HG03196 (cell line): Measurements from ENCODE around the gene ROR1.
A peak's percentile ranks its signal among the peaks of the same experiment; 100 is the strongest.

Experiments used
- ATAC-seq: cut with Tn5 transposase; IDR thresholded peaks from one replicate; pipeline ENCODE4 v1.9.1; 2021; ENCODE audit not compliant: unreplicated experiment

The ROR1 gene

GRCh38 chr1:64004451-64005025 is 230.7 kb downstream of the ROR1 start:
- no peak for ATAC-seq

DNA sequence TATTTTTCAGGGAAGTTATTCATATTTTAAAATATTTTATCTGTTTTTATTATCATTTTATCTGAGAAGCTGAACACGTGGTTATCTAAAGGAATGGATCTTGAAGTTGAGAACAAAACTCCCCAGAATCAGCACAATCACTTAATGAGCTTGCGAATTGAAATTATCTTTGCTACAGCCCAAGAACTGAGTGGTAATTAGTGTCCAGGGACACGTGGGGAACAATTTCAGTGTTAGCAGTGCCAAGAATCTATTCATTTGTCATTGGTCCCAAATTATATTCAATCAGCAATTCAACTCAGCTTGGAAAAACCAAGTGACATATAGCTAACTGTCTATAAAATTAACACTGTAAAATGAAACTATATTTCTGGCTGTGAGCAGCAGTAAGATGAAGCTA is 232.0 kb downstream of the ROR1 start:
- ATAC-seq: no peak

DNA sequence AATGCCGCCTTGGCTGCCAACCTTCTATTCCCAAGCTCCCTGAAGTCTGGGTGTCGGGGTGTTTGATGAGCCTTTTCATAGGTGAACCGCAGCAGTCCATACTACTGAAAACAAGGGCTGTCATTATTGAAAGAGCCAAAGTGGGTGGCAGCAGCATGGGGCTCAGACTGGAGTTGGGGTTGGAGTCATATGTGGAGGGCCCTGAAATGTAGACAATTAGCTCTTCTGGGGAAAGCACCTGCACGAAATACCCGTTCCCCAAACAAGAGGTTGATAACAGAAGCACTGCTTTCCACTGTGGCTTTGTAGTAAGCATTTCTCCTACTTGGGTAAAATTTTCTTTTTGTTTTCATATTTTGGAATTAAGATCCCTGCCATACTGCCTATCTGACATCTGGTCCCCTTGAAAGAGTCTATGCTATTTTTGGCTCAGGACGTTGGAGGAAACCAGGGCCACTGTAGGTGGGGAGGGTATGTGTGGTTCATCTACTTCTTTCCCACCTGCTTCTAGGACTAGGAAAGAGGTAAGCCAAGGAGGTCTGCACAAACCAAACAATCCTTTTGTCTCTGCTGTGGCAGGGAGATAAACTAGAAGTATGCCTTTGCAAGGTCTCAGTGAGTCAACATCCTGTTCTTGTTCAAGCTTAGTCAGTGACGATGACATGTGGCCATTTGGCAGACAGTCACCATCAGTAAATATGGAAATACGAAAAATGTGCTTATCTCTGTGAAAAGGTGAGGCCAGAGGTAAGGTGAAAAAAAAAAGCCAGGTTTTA is 232.6 kb downstream of the ROR1 start:
- ATAC-seq: peak; percentile 59

- no peak for ATAC-seq
Observed at GRCh38 chr1:64010316-64010715, 236.5 kb downstream of the ROR1 start.

DNA sequence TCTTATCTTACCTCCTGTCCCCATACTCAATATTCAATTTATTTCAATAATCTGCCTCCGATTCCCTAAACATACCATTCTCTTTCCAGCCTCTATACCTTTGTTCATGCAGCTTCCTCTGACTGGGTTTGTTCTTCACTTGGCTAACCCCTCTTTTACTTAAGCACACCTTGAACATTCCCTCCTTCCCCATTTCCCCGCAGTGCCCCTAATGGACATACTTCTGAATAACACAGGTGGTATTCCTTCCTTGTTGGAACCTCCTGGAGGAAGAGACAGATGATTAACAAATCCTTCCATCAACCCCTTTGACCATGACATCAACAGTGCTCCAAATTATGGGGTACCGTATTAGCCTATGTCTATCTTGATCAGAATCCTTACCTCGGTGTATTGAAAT is 239.6 kb downstream of the ROR1 start:
- no peak for ATAC-seq

GRCh38 chr1:64019818-64020217 is 246.0 kb downstream of the ROR1 start:
- ATAC-seq: no peak

DNA sequence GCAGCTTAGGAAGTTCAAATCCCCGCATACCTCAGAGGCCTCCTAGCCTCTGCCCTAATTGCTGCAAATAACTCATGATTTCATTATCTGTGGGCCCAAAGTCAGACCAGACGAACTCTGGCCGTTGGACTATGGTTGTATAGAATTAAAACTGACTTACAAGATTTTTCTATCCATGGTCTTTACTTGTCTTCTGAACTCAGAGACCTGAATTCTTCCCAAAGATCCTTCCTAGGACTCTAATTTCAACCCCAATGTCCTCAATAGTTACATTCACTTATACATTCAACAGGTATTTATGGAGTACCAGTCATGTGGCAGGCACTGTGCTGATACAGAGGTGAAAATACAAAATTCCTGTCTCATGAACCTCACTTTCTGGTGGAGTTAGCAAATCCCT is 247.2 kb downstream of the ROR1 start:
- ATAC-seq: no peak

- ATAC-seq: no peak
Observed at GRCh38 chr1:64025051-64025450, 251.2 kb downstream of the ROR1 start.

DNA sequence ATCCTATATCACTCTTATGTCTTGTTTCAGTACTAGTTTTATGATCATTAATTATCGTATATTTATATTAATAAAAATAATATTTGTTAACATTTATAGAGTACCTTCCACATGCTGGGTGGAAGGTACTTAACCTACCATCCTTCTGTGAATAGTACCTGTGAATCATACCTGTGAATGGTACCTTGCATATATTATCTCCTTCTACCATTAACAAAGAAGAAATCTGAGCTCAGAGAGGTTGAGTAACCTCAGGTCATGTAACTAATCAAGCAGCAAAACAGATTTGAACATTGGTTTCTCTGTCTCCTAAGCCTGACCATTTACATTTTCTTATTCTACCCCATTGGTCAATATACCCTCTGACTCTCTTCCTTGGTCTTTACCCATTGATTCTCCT is 255.2 kb downstream of the ROR1 start:
- no peak for ATAC-seq

DNA sequence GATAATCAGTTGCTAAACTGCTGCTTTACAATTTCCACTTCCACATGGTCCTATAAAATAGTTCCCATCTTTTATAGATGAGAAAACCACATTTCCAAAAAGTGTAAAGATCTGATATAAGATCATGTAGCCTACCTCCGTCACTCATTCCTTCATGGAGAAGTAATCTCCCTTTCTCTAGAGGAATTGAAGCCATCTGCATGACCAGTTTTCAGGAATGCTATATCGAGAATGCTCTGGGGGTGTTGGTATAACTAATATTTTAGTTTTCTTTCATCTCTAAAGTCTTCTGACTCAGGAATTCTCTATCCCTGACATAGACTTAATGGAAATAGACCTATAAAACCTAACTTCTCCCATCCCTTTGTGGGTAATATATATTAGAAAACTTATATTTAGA is 256.6 kb downstream of the ROR1 start:
- ATAC-seq: no peak

DNA sequence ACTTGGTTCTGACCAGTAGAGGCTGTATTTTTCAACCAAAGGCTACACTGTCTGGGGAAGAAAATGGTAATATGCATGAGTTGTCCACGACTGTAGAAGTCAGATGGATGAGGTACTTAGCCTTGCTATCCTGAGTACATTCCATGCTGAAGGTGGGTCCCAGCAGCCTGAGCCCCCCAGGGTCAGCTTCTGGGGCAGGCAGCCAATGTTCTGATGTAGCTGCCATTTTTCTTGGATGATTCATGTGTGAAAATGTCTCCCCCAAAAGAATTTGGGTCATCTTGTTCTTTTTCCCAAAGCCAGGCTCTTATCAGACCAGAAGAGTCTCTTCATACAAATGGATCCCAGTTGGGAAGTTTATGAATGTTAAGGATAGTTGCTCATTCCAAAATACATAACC is 257.4 kb downstream of the ROR1 start:
- no peak for ATAC-seq

DNA sequence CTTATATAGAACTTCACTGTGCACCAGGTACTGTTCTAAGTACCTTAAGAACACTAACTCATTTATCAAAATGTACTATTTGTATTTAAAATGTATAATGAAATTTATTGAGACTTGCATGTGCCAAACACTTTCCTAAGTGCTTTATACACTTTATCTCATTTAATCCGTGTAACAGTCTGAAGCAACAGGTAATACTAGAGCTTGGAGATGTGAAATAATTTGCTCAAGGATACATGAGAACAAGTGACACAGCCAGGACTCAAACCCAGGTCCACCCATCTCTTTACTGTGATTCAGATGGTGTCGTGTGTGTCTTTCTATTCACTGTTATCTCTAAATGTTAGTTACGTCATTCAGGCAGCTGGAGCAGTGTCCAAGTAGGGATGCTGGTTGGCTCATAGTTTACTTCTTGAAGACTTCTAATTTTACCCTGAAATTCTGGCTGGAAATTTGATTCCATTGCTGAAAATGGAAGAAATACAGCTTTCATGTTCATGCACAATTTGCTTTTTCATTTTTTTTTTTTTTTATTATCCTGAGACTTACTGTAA is 259.9 kb downstream of the ROR1 start:
- no peak for ATAC-seq

- no peak for ATAC-seq
Observed at GRCh38 chr1:64036549-64036948, 262.7 kb downstream of the ROR1 start.

DNA sequence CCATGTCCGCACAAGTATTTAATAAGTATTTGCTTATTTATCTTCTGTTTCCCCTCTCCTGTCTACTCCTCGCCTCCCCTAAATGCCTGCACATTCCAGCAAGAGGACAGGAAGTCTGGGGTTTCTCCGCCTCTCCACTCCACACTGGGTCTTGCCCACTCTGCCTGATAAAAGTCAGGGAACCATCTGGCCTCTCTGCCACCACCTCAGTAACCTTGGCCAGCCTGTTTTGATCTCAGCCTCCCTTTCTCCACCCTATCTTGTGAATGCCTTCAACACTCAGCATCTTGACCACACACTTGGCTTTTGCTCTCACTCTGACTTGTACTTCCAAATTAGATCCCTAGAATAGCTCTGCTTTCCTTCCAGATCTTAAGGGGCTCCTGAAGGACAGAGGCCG is 264.3 kb downstream of the ROR1 start:
- ATAC-seq: no peak

- no peak for ATAC-seq
Observed at GRCh38 chr1:64038965-64039364, 265.1 kb downstream of the ROR1 start.

DNA sequence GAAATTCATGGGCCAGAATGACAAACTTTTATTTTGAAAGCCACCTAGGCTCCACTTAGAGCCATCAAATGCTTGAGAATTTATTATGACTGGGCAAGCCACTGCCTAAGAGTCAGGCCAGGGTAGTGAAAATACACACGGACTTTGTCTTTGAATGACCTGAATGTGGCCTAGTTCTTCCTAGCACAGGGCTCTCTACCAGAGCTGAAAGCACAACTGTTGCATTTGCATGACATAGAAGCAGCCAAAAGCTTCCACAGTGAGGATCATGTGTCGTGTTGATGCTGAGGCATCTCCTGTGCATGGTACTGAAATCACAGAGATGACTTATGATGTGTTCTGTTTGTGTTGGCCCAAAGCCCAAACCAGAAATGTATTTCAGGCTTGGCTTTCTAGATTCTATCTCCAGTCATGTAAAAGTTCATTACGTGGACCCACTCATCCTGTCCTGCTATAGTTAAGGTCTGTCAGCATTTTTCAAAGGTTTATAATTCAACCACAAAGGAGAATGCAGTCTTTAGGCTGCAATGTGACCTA is 265.6 kb downstream of the ROR1 start:
- ATAC-seq: no peak

DNA sequence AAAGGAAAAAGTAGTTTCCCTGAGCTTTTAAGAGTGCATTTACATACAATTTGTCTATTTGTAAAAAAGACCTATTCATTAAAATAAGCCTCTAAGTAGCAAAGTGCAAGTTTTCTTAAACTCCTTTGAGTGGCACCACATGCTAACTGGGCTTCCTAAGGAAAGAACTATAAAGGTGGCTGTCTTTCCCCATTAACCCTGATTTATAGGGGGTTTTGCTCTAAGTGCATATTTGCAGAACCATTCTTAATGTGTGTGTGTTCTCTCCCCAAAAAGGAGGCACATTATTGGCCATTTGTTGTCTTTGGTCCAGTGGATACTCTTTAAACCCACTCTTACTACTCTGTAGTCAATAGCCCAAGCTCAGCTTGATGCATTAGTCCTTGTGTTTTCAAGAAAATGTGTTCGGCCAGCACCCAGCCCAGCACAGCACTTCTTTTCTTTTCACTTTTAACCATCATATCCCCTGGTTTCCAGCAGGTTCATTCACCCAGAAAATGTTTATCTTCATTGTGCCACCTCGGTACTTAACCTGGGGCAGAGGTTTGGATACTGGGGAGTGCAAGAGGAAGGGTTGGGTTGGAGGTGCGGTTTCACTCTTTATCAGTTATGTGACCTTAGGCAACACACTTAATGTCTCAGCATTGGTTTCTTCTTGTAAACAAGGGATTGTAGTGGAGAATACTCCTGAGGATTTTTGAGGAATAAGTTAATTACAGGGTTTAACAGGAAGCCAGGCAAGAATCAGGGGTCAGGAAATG is 267.7 kb downstream of the ROR1 start:
- no peak for ATAC-seq

DNA sequence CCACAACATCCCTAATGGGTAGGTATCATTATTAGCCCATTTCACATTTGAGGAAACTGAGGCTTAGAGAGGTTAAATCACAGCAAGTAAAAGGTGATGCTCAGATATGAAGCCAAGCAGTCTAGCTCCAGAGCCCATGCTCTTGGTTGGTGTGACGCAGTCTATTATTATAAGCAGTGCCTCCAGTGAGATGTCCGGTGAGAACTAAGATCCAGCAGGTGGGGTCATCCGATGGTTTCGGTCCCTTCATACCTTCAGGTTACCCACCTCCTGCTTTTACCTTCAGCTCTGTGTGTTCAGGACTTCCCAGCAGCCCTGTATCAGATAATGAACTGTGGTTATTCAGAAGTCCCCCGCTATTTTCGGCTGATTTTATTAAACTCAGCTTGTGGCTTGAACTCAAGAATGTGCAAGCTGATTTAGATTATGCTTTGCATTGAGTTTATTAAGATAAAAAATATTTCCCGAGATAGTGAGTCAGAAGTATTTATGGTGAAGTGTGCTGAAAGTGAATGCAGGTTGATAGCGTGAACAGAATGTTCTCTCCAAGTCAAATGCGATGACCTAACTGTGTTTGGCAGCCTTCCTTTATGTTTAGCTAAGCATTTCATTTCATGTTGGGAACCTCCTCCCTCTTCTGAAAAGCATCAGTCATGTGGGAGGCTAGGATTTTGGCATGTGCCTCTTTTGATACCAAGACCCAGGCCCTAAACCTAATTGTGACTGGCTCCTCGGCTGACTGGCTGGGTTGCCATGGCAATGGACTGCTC is 268.7 kb downstream of the ROR1 start:
- ATAC-seq: no peak

GRCh38 chr1:64043288-64043687 is 269.5 kb downstream of the ROR1 start:
- no peak for ATAC-seq

DNA sequence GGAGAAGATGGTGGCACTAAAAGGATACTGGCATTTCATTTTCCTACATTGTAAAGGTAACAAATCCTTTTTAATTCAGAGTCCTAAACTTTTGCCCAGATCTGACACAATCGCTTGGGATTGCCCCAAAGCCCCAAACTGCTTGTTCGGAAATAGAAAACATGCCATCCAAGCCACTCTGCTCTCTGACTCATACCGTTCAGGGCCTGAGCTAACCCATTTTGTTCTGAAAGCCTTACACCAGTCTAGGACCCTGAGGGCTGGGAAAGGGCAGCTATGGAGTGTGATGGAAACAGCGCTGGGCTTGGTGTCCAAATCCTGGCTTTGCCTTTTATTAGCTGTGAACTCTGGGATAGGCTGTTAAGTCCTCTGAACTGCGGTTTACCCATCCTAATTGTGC is 270.2 kb downstream of the ROR1 start:
- no peak for ATAC-seq

GRCh38 chr1:64046243-64046642 is 272.4 kb downstream of the ROR1 start:
- no peak for ATAC-seq
